Endothelial cell of hepatic sinusoid (primary cell): ENCODE measurements around the gene ALDH9A1.
"Not testable (repeated sequence)": the region's sequence is repeated elsewhere in the genome, so short reads cannot be mapped to it uniquely, and the experiment has no call there.

Experiments used
- in situ Hi-C: cut with HindIII; loops from 2 replicates; pipeline ENCODE4 v1.10.0; 2017; ENCODE audit warnings: low sequenced_read_pairs

ALDH9A1 gene

GRCh38 chr1:165697881-165698760, at the start of gene ALDH9A1:
Gene ALDH9A1 (minus strand): TSS chr1:165698562. CDS start chr1:165698558, 4 bp downstream.
- in situ Hi-C loops = loop anchor here (5.0 to 10.0 kb wide), 2 partner anchors 204 to 1857 kb away; partner anchors contain the start of gene CREG1

- in situ Hi-C loops = no loop called here
These were observed 49.5 kb upstream of the ALDH9A1 start for GRCh38 chr1:165747632-165748447.

GRCh38 chr1:165744913-165745312, 46.6 kb upstream of the ALDH9A1 start:
- in situ Hi-C loops = not testable (repeated sequence)

- in situ Hi-C loops = no loop called here
These were observed 43.8 kb upstream of the ALDH9A1 start for GRCh38 chr1:165742194-165742593.

GRCh38 chr1:165738794-165739193, 40.4 kb upstream of the ALDH9A1 start:
- in situ Hi-C loops = no loop called here

GRCh38 chr1:165737196-165737595, 38.8 kb upstream of the ALDH9A1 start:
- in situ Hi-C loops = no loop called here

GRCh38 chr1:165734906-165735305, 36.5 kb upstream of the ALDH9A1 start:
- in situ Hi-C loops = no loop called here

GRCh38 chr1:165726841-165727240, 28.5 kb upstream of the ALDH9A1 start:
- in situ Hi-C loops = no loop called here

- in situ Hi-C loops = no loop called here
These were observed 27.8 kb upstream of the ALDH9A1 start for GRCh38 chr1:165726169-165726568.

GRCh38 chr1:165717918-165718515, 19.7 kb upstream of the ALDH9A1 start:
- in situ Hi-C loops = no loop called here

- in situ Hi-C loops = not testable (repeated sequence)
These were observed 18.1 kb upstream of the ALDH9A1 start for GRCh38 chr1:165716265-165717051.

- in situ Hi-C loops = no loop called here
These were observed 14.4 kb upstream of the ALDH9A1 start for GRCh38 chr1:165712764-165713163.

GRCh38 chr1:165707984-165708706, 9.8 kb upstream of the ALDH9A1 start:
- in situ Hi-C loops = no loop called here

- in situ Hi-C loops = no loop called here
These were observed 5.3 kb upstream of the ALDH9A1 start for GRCh38 chr1:165703648-165704047.

- in situ Hi-C loops = not testable (repeated sequence)
These were observed 3.6 kb upstream of the ALDH9A1 start for GRCh38 chr1:165701922-165702321.

- in situ Hi-C loops = loop anchor here (5.0 to 10.0 kb wide), 2 partner anchors 203 to 1855 kb away; partner anchors contain the start of gene CREG1
These were observed 1.2 kb upstream of the ALDH9A1 start for GRCh38 chr1:165699577-165699976.

GRCh38 chr1:165698761-165699052, 345 bp upstream of the ALDH9A1 start:
- in situ Hi-C loops = loop anchor here (5.0 to 10.0 kb wide), 2 partner anchors 204 to 1856 kb away; partner anchors contain the start of gene CREG1

GRCh38 chr1:165697491-165697880, 876 bp downstream of the ALDH9A1 start:
- in situ Hi-C loops = loop anchor here (5.0 to 10.0 kb wide), 2 partner anchors 205 to 1857 kb away; partner anchors contain the start of gene CREG1

- in situ Hi-C loops = loop anchor here (5.0 to 10.0 kb wide), 2 partner anchors 206 to 1858 kb away; partner anchors contain the start of gene CREG1
These were observed 1.7 kb downstream of the ALDH9A1 start for GRCh38 chr1:165696625-165697100.
